IPS-18c (cell line): ENCODE measurements around the gene ATF5.
"Not testable (repeated sequence)": the region's sequence is repeated elsewhere in the genome, so short reads cannot be mapped to it uniquely, and the experiment has no call there.

ENCODE experiments used
- H3K4me3 ChIP-seq: 2 replicates; pipeline ENCODE4 v1.7.0; 2013; ENCODE audit warnings: low read depth, mild to moderate bottlenecking, low read length, moderate library complexity; ENCODE audit not compliant: insufficient read depth
- H3K9me3 ChIP-seq: one replicate; pipeline ENCODE4 v1.6.1; 2013; ENCODE audit warnings: mild to moderate bottlenecking, low read length, moderate library complexity; ENCODE audit not compliant: control insufficient read depth, insufficient read depth

The ATF5 gene

DNA sequence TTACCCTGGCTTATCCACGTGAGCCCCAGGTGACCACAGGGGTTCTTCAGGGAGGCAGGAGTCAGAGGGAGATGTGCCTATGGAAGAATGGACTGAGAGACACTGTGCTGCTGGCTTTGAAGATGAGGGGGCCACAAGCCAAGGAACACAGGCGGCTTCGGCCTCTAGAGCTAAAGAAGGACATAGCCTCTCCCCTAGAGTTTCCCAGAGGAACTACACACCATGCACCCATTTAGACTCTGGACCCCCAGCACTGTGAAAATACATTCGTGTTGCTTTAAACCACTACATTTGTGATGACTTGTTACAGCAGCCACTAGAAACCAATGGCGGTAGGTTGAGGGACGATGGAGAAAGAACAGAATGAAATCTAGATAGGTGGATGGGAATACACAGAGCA, 13.7 kb upstream of the ATF5 start:
- Histone ChIP-seq H3K9me3 (peaks cover 3% of the 10 kb centered on the region), H3K4me3 (no peak overlapping the region)

DNA sequence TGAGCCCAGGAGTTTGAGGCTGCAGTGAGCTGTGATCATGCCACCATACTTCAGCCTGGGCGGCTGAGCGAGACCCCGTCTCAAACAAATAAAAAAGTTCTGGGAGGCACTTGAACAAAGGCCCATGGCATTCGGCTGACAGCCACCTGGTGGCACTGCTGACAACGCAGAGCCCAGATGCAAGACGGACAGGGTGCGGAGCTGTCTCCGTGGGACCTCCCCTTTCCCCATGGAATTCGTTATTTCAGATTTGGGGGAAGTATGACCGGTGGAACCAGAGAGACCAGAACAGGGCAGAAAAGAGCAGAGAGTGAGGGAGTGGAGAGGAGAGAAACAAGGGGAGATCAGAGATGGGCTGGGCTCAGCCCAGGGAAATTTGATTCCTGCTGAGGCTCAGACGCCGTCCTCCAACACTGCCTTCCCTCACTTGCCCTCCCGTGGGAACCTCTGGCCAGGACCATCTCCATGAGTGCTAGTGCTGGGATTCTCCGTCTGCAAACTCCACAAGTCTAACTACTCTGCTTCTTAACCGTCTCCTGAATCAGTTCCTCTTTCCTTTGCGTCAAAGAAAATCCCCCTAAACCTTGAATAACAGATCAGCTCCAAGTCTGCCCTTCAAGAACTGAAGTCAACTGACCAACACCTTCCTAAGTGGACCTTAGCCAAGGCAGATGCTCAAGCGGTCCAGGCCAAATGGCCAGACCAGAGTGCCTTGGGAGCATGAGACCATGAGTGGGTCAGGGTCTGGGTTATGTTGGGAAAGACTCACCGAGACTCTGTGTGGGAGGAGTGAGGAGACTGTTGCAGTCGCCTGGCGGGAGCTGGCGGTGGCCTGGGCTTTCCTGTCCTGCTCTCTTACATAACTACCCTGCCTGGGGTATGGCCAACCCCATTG, 11.9 kb upstream of the ATF5 start:
- Histone ChIP-seq H3K4me3 (no peak overlapping the region), H3K9me3 (peaks cover 3% of the 10 kb centered on the region)

GRCh38 chr19:49918089-49918488, 10.9 kb upstream of the ATF5 start:
- H3K4me3 ChIP-seq, result no peak overlapping the region
- peaks cover 3% of the 10 kb centered on the region for H3K9me3 ChIP-seq

DNA sequence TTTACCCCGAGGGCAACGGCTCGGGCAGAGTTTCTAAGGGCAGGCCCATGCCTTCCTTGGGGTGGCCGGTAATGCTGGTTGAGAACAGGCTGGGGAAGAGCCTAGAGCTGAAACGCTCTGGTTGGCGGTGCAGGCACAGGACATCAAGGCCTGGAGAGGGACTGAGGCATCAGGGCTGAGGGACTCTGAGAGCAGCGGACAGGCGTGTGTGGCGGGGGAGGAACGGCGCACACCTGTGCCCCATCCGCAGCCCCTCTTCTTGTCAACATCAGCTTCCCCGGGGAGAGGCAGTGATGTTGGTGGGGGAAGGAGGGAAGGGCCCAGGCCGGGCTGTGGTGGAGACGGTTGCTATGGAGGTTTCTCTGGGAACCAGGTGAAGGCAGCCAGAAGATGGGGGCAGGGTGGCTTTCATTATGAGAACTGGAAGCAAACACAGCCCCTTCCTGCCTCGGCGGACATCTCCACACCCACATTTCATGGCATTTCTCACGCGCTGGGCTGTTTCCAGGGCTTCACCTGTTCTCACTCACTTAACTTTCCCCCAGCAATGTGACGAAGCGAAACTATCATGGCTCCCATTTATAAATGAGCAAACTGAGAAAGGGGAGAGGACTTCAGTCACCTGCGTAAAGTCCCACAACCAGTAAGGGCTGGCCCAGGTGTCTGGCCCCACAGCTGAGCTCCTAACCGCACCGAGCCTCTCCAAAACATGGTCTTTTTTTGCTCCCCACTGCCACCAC, 8.2 kb upstream of the ATF5 start:
- peaks cover under 1% of the 10 kb centered on the region for H3K9me3 ChIP-seq
- no peak overlapping the region for H3K4me3 ChIP-seq

DNA sequence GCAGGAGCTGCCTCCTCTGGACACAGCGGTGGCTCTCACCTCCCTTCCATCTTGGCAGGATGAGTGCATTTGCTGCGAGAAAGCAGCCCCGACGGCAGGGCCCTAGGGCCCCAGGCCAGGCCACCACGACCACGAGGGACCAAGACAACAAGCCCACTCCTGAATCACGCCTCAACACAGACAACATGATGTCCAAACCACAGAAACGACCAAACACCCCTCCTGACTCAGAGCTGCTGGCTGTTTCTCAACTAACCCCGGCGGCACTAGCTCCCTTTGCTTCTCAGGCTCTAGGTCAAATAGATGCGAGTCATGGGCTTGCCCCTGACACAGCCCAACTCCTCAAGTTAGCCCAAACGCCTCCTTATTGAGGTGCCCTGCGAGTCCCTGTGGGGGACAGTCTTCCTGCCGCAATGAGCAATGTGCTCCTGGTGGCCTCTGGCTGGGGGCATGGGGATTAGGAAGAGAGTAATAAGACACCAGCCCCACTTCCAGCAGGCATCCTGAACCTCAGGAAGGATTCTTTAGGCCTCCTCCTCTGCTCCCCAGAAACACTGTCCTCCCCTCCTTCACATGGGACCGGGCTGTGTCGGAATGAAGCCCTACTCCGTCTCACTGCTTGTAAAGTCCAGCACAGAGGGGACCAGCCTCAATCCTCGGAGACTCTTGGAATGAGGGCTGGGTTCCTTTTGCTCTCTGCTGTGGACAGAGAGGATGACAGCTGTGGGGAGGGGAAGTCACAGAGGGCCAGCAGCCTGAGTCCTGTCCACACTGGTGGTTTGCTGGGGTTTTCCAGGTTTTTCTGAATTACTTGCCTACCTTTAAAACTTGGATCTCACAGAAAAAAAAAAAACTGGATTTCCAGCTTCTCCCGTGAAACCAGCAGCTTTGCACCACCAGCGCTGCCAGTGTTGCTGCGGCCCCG, 6.9 kb upstream of the ATF5 start:
- Histone ChIP-seq H3K4me3 (no peak overlapping the region), H3K9me3 (no peaks in the 10 kb centered on the region)

GRCh38 chr19:49923055-49924003, 5.7 kb upstream of the ATF5 start:
- Histone ChIP-seq H3K9me3 (no peaks in the 10 kb centered on the region), H3K4me3 (no peak overlapping the region; the same call in 1 of the 2 replicates)

DNA sequence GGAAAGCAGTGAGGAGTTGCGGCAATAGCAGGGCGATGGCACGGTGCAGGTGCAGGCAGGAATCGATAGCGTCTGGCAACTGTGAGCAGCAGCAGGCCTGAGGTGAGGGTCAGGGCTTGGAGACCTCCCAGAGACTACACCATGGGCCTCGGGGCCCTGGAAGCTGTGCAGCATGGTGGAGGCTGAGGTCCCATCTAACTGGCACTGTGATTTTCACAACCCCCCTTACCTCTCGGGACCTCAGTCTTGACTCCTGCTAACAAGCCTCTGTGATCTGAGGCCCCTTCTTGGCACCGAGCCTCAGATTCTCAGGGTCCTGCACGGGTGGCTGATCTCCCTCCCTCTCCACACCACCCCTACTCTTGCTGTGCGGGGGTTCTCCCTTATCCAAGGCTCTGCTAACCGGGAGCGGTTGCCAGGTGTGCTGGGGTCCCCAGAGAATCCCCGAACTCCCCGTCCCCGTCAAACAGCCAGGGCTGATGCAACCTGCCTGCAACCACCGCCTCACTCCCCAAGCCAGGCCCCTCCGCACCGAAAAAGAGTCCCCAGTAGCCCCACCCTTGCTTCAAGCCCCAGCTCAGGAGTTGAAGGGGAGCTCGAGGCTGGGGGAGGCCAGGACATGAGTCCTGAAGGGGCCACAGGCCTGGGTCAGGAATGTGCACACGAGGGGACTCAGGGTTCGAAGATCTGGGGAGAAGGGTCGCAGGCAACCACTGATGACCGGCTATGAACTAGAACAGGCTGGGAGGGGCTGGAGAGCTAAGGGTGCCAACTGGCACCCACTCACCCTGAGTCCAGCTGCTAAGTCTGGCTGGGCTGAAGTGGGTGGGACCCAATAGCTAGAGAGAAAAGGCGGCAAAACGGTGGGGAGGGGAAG, 4.8 kb upstream of the ATF5 start:
- Histone ChIP-seq H3K9me3 (peaks cover 3% of the 10 kb centered on the region), H3K4me3 (no peak overlapping the region)

GRCh38 chr19:49924881-49925210, 4.2 kb upstream of the ATF5 start:
- H3K4me3 ChIP-seq, result not testable (repeated sequence)

GRCh38 chr19:49925486-49925885, 3.5 kb upstream of the ATF5 start:
- Histone ChIP-seq H3K4me3 (no peak overlapping the region), H3K9me3 (peaks cover 3% of the 10 kb centered on the region)

More at GRCh38 chr19:49924881-49925210, 4.2 kb upstream of the ATF5 start:
- not testable (repeated sequence) for H3K9me3 ChIP-seq

DNA sequence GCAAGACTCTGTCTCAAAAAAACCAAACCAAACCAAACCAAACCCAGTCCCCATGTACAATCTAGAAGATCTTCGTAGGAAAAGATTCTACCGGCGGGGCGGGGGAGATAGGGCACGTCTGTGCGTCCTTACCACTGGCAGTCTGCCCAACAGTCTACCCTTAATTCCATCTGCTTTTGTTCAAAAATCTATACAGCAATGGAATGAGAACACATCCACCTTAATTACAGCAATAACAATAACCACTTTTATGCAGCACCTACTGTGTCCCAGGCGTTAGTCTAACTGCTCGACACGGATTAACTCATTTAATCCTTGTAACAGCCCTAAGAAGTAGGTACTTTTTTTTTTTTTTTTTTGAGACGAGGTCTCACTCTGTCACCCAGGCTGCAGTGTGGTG, 2.5 kb upstream of the ATF5 start:
- peaks cover 3% of the 10 kb centered on the region for H3K9me3 ChIP-seq
- H3K4me3 ChIP-seq, result no peak overlapping the region

DNA sequence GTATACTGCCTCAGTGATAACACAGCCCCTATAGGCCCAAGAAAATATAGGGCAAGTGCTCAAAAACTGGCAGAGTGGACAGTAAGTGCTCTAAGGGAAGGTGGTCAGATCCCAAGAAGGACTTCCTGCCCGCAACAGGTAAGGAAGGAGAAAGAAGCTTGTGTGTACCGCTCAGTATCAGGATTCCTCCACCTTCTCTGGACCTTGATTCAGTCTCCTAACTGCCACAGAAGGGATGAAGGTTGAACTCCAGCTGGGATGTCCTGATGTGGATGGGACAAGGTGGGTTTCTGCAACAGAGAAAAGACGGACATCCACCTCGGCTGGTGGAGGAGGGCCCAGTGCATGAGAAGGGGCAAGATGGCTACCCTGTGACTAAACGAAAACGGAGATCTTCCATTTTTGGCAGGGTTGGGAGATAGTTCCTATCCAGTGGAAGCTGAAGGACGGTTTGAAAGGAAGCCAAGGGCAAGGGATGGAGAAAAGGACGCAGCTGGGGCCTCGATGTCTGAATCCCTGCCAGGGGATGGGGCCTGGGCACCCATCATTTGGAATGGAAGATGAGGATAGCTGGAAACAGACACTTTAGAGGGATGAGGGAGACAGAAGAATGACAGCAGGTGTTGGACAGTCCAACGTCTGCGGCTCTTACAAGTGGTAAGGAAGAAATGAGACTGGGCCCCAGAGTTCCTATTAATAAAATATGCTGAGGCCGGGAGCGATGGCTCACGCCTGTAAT, 1.3 kb upstream of the ATF5 start:
- H3K4me3 ChIP-seq, result peak overlapping the region; percentile 34; the same call in 1 of the 2 replicates
- H3K9me3 ChIP-seq, result peaks cover 3% of the 10 kb centered on the region

- peak overlapping the region; percentile 85 for H3K4me3 ChIP-seq
- peaks cover 3% of the 10 kb centered on the region for H3K9me3 ChIP-seq
Measured at GRCh38 chr19:49929611-49930482, 842 bp downstream of the ATF5 start.

- H3K4me3 ChIP-seq, result peak overlapping the region; percentile 55; the same call in 1 of the 2 replicates
Measured at GRCh38 chr19:49930483-49931011, 1.5 kb downstream of the ATF5 start.

More at GRCh38 chr19:49930483-49931011, 1.5 kb downstream of the ATF5 start:
- peaks cover 3% of the 10 kb centered on the region for H3K9me3 ChIP-seq
